ENCODE data around the gene PDXP.

PDXP gene

DNA sequence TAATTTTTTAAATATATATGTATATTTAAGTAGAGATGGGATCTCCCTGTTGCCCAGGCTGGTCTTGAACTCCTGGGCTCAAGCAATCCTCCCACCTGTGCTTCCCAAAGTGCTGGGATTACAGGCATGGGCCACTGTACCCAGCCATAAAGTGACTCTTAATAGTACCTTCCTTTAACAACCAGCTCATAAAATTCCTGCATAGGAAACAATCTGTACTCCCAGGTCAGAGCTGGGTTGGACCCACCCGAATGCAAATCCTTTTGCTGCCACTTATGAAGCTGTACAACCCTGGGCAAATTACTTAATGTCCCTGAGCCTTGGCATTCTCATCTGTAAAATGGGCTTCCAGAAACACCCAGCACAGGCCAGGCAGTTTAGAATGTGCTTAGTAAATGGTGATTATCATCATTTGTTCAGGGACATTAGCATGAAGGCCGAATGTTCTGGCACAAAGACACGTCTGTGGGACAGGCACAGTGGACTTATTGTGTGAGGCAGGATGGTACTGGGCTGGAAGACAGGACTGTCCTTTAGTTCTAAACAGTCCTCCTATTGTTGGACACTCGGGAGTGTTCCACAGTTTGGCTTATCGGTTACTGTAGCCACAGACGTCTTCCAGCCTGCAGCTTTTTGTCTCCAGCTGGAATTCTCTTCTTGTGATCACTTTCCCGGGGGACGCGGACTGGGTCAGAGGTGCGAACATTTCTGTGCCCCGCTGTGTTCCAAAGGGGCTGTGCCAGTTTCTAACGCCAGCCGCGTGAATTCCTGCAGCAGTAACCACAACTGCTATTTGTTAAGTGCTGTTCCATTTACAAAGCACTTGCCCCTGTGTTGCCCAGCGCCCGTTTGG is 6.0 kb downstream of the PDXP start:
- H3K9ac ChIP-seq (ENCODE audit: low read length): no peak overlapping the region
- H3K4me3 ChIP-seq (ENCODE audit: low read length): no peak overlapping the region
- no peaks in the 10 kb centered on the region for H3K27me3 ChIP-seq (replicated peaks; ENCODE audit: control insufficient read depth, insufficient read depth, low read length)
- H3K4me1 ChIP-seq (ENCODE audit: control insufficient read depth, insufficient read depth, low read length): peaks cover 19% of the 10 kb centered on the region
- DNase-seq (ENCODE audit: low read depth): no peak
- H3K9me3 ChIP-seq (ENCODE audit: control insufficient read depth, low read length): no peaks in the 10 kb centered on the region
- H3K36me3 ChIP-seq (ENCODE audit: control insufficient read depth, insufficient read depth, low read length, severe bottlenecking): peaks cover 13% of the 10 kb centered on the region

- no peak for DNase-seq (ENCODE audit: low read depth)
- Histone ChIP-seq H3K4me1 (ENCODE audit: control insufficient read depth, insufficient read depth, low read length) (peaks cover 11% of the 10 kb centered on the region), H3K4me3 (ENCODE audit: low read length) (no peak overlapping the region), H3K9me3 (ENCODE audit: control insufficient read depth, low read length) (no peaks in the 10 kb centered on the region), H3K27me3 (replicated peaks; ENCODE audit: control insufficient read depth, insufficient read depth, low read length) (no peaks in the 10 kb centered on the region), H3K36me3 (ENCODE audit: control insufficient read depth, insufficient read depth, low read length, severe bottlenecking) (peaks cover 13% of the 10 kb centered on the region), H3K9ac (ENCODE audit: low read length) (no peak overlapping the region)
Observed at GRCh38 chr22:37665487-37665886, 7.0 kb downstream of the PDXP start.

DNA sequence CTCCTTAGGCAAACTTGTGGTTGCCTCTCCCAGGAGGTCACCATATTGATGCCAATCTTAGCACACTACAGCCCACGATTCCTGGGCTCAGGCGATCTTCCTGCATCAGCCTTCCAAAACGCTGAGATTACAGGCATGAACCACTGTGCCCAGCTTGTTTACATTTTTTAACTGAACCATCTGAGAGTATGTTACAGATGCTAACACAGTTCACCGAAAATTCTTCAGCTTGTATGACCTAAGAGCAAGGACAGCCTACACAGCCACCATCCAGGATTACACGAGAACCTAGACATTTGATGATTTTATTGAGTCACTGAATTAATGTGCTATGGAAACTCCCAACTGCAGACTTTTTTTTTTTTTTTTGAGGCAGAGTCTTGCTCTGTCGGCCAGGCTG is 11.1 kb downstream of the PDXP start:
- Histone ChIP-seq H3K36me3 (ENCODE audit: control insufficient read depth, insufficient read depth, low read length, severe bottlenecking) (peaks cover 13% of the 10 kb centered on the region), H3K4me3 (ENCODE audit: low read length) (no peak overlapping the region), H3K4me1 (ENCODE audit: control insufficient read depth, insufficient read depth, low read length) (peaks cover 9% of the 10 kb centered on the region), H3K27me3 (replicated peaks; ENCODE audit: control insufficient read depth, insufficient read depth, low read length) (no peaks in the 10 kb centered on the region), H3K9me3 (ENCODE audit: control insufficient read depth, low read length) (no peaks in the 10 kb centered on the region), H3K9ac (ENCODE audit: low read length) (no peak overlapping the region)
- peak; percentile 84 for DNase-seq (ENCODE audit: low read depth)

DNA sequence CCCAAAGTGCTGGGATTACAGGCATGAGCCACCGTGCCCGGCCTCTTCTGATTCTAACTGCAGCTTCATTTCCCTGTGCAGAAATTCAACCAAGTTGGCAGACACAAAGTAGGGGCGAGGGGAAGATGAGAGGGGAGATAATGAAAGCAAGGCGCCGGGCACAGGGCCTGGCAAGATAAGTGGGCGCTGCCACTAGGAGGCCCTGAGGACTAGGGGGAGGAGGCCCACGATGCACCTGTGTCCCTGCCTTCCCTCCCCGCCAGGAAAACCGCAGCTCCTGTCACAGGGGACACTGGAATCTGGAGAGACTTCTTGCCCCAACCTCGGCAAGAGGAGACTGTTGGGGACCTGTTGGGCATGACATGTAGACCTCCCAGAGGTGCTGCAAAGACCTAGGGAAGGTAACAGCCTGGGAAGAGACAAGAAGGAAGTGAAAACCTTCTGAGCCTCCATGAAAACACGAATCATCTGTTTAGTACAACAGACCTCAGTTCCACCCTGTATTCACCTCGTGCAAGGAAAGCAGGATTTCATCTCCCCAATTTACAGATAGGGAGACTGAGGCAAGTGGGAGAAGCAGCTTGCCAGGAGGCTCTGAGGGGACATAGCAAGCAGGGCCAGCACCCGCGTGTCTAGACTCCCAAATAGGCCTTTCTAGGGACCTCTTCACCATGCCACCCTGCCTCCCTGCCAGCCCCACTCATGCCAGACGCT is 13.8 kb downstream of the PDXP start:
- peaks cover 6% of the 10 kb centered on the region for H3K4me1 ChIP-seq (ENCODE audit: control insufficient read depth, insufficient read depth, low read length)
- no peak overlapping the region for H3K4me3 ChIP-seq (ENCODE audit: low read length)
- peaks cover 1% of the 10 kb centered on the region for H3K36me3 ChIP-seq (ENCODE audit: control insufficient read depth, insufficient read depth, low read length, severe bottlenecking)
- DNase-seq (ENCODE audit: low read depth): no peak
- no peaks in the 10 kb centered on the region for H3K9me3 ChIP-seq (ENCODE audit: control insufficient read depth, low read length)
- H3K9ac ChIP-seq (ENCODE audit: low read length): no peak overlapping the region
- no peaks in the 10 kb centered on the region for H3K27me3 ChIP-seq (replicated peaks; ENCODE audit: control insufficient read depth, insufficient read depth, low read length)

DNA sequence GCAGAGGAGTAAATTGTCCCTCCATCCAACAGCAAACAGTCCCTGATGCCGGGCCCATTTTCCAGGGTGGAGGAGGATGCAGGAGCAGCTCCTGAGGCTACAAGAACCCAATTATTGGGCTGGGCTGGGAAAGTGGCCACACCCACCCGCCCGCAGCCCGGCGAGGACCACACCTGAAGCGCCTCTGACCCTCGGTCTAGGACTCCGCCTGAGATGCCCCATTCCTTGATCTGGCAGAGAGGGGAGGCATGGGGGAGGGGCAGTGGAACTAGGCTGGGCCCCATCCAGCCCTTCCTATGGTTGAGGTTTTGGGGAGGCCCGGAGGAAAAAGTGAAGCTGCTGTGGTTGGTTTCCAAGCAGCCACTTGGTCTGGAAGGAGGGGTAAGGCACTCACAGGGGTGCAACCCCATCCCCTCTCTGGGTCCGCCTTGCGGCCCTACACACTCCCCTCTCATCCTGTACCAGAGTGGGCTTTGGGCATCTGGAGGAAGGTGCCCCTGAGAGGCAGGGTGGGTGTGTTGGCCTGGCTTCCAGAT is 14.5 kb downstream of the PDXP start:
- Histone ChIP-seq H3K9me3 (ENCODE audit: control insufficient read depth, low read length) (no peaks in the 10 kb centered on the region), H3K4me1 (ENCODE audit: control insufficient read depth, insufficient read depth, low read length) (peaks cover 11% of the 10 kb centered on the region), H3K36me3 (ENCODE audit: control insufficient read depth, insufficient read depth, low read length, severe bottlenecking) (peaks cover 6% of the 10 kb centered on the region), H3K27me3 (replicated peaks; ENCODE audit: control insufficient read depth, insufficient read depth, low read length) (no peaks in the 10 kb centered on the region), H3K9ac (ENCODE audit: low read length) (no peak overlapping the region), H3K4me3 (ENCODE audit: low read length) (no peak overlapping the region)
- DNase-seq (ENCODE audit: low read depth): no peak

DNA sequence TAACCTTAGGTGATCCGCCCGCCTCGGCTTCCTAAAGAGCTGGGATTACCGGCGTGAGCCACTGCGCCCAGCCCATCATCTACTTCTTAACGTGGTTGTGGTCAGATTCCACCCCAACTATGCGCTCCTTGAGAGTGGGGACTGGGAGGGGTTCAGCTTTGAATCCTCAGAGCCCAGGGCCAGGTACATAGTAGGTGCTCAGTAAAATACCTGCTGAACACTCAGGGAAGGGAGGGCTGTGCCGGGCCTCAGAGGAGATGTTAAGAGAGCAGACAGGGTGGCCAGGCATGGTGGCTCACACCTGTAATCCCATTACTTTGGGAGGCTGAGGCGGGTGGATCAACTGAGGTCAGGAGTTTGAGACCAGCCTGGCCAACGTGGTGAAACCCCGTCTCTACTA is 15.7 kb downstream of the PDXP start:
- Histone ChIP-seq H3K27me3 (replicated peaks; ENCODE audit: control insufficient read depth, insufficient read depth, low read length) (no peaks in the 10 kb centered on the region), H3K9me3 (ENCODE audit: control insufficient read depth, low read length) (no peaks in the 10 kb centered on the region), H3K4me1 (ENCODE audit: control insufficient read depth, insufficient read depth, low read length) (peaks cover 16% of the 10 kb centered on the region), H3K9ac (ENCODE audit: low read length) (peak overlapping the region; percentile 84), H3K36me3 (ENCODE audit: control insufficient read depth, insufficient read depth, low read length, severe bottlenecking) (peaks cover 14% of the 10 kb centered on the region), H3K4me3 (ENCODE audit: low read length) (no peak overlapping the region)
- DNase-seq (ENCODE audit: low read depth): no peak

DNA sequence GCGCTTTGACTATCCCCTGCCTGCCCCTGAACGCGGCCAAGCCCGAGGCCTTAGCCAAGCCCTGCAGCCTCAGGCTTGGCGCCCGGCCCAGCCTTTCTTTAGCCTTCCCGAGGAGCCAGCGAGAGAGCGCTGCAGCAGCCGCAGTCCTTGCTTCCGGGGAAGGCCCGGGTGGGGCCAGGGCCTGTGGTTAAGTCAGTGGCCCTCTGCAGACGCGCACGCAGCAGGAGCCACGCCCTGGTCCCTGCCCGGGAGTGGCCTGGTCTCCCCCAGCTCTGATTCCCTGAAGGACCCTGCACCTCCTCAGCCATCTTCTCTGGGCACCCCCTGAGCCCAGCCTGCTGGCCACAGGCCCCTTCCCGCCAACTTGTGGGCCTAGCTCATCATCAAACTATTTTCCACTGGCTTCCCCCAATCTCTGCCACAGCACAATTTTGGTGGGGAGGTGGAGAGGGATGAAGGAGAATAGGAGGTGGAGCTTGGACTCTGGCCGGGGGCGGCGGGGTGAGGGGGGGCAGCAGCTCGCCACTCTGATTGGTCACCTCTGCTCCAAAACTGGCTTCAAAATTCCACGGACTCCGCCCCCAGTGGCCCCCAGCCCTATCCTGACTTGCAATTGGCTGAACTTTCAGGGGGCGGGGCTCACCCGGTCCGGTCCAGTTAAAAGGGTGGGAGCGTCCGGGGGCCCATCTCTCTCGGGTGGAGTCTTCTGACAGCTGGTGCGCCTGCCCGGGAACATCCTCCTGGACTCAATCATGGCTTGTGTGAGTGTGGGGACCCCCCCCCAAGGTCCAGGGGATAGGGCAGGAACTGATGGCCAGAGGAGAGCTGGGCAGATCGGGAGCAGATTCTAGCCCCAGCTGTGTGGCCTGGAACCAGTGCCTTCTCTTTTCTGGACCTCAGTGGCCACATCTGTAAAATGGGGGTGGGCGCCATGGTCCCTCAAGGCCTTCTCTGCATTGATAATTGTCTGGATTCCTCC is 16.7 kb downstream of the PDXP start, which contains the start of gene LGALS1:
TSS of gene LGALS1 (plus strand) at position 686 of the 979 bp plus-strand sequence. CDS start at position 753, 67 bp downstream.
- Histone ChIP-seq H3K4me3 (ENCODE audit: low read length) (peak within 1 kb of the TSS; percentile 95), H3K27me3 (replicated peaks; ENCODE audit: control insufficient read depth, insufficient read depth, low read length) (no peaks in the 10 kb centered on the region), H3K4me1 (ENCODE audit: control insufficient read depth, insufficient read depth, low read length) (peaks cover 20% of the 10 kb centered on the region), H3K9me3 (ENCODE audit: control insufficient read depth, low read length) (no peaks in the 10 kb centered on the region), H3K36me3 (ENCODE audit: control insufficient read depth, insufficient read depth, low read length, severe bottlenecking) (peaks cover 24% of the 10 kb centered on the region), H3K9ac (ENCODE audit: low read length) (peak within 1 kb of the TSS; percentile 98)
- DNase-seq (ENCODE audit: low read depth): peak; percentile 99

GRCh38 chr22:37675930-37676735 is 17.6 kb downstream of the PDXP start:
- Histone ChIP-seq H3K9me3 (ENCODE audit: control insufficient read depth, low read length) (no peaks in the 10 kb centered on the region), H3K9ac (ENCODE audit: low read length) (peak overlapping the region; percentile 98), H3K4me3 (ENCODE audit: low read length) (peak overlapping the region; percentile 95), H3K27me3 (replicated peaks; ENCODE audit: control insufficient read depth, insufficient read depth, low read length) (no peaks in the 10 kb centered on the region), H3K36me3 (ENCODE audit: control insufficient read depth, insufficient read depth, low read length, severe bottlenecking) (peaks cover 24% of the 10 kb centered on the region), H3K4me1 (ENCODE audit: control insufficient read depth, insufficient read depth, low read length) (peaks cover 21% of the 10 kb centered on the region)
- peak; percentile 62 for DNase-seq (ENCODE audit: low read depth)

DNA sequence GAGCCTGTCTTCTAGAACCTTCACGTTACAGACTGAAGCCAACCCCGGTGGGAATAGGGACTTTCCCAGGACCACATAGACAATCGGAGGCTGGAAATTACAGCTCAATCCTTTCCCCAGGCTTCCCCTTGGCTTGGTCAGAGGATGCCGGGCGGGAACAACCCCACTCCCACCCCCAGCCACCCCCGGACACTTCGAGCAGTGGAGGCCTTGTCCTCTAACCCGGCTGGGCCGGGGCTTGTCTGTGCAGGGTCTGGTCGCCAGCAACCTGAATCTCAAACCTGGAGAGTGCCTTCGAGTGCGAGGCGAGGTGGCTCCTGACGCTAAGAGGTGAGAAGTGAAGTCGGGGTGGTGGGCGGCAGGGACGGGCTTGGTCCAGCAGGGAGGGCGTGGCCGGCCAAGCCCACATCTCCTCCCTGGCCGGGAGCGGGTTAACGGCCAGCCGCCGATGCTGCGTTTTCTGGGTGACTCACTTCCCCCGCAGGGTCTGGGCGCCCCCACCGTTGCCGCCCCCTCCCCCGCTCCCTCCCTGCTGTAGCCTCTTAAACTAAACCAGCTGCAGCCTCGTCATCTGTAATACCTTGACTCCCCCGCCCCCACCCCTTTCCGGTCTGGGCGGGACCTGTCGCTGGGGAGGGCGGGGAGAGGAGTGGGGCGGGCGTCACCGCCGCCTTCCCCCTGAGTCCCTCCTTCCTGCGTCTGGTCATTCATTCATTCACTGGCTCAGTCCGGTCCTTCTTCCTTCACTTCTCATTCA is 18.4 kb downstream of the PDXP start:
- H3K4me1 ChIP-seq (ENCODE audit: control insufficient read depth, insufficient read depth, low read length): peaks cover 28% of the 10 kb centered on the region
- peak overlapping the region; percentile 98 for H3K9ac ChIP-seq (ENCODE audit: low read length)
- H3K4me3 ChIP-seq (ENCODE audit: low read length): peak overlapping the region; percentile 95
- peaks cover 24% of the 10 kb centered on the region for H3K36me3 ChIP-seq (ENCODE audit: control insufficient read depth, insufficient read depth, low read length, severe bottlenecking)
- peak; percentile 99 for DNase-seq (ENCODE audit: low read depth)
- H3K27me3 ChIP-seq (replicated peaks; ENCODE audit: control insufficient read depth, insufficient read depth, low read length): no peaks in the 10 kb centered on the region
- no peaks in the 10 kb centered on the region for H3K9me3 ChIP-seq (ENCODE audit: control insufficient read depth, low read length)

Measured in adipocyte (in vitro differentiated cells).